GM12873 (cell line): Measurements from ENCODE around the gene GPR137.

Experiments used
- TF ChIP-seq, protein P1 (sequence below): IDR thresholded peaks from 2 replicates; pipeline ENCODE4 v1.5.1; 2012; ENCODE audit warnings: low read depth, mild to moderate bottlenecking, moderate library complexity, low read length, control low read depth; ENCODE audit not compliant: insufficient read depth; ENCODE audit errors: missing control alignments

The GPR137 gene

DNA sequence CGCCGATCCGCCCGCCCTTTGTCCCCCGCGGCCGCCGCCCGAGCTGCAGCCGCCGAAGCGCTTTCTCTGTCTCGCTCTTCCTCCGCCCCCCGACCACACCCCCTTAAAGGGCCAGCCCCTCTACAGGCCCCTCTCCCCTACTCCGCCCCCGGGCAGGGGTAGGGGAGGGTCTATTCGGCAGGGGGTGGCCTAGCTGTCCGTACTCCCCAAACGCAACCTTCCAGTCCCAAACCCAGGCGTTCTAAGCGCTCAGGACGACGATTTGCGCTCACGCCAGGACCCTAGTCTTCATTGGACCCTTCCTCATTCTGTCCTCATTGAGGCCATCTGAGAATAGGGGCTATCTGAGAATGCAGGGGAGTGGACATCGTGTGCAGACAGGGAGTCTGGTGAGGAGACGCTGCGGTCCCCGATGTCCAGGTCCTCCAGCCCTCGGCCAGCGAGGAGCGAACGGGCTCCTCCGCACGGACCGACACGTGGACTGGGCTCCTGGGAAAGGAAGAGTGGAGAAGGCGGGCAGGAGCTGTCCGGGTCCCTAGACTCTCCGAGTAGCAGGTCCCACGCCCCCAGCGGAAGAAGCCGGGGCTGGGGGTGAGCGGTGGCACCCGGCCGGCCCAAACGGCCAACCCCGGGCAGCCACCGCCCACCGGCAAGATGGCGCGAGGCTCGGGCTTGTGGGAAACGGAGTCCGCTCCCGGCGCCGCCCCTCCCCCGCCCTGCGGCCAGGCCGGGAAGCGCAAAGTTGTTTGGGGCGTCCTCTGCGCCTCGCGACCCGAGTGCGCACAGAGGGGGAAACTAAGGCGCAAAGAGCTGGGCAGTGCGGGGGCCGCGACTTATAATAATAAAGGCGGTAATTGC, 38.5 kb upstream of the GPR137 start, which contains the start of gene PPP1R14B:
TSS of gene PPP1R14B (minus strand) at position 73 of the 858 bp plus-strand sequence. CDS start 270 bp downstream, outside the sequence.
- TF ChIP-seq, protein P1, sequence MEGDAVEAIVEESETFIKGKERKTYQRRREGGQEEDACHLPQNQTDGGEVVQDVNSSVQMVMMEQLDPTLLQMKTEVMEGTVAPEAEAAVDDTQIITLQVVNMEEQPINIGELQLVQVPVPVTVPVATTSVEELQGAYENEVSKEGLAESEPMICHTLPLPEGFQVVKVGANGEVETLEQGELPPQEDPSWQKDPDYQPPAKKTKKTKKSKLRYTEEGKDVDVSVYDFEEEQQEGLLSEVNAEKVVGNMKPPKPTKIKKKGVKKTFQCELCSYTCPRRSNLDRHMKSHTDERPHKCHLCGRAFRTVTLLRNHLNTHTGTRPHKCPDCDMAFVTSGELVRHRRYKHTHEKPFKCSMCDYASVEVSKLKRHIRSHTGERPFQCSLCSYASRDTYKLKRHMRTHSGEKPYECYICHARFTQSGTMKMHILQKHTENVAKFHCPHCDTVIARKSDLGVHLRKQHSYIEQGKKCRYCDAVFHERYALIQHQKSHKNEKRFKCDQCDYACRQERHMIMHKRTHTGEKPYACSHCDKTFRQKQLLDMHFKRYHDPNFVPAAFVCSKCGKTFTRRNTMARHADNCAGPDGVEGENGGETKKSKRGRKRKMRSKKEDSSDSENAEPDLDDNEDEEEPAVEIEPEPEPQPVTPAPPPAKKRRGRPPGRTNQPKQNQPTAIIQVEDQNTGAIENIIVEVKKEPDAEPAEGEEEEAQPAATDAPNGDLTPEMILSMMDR = peak; percentile 11

DNA sequence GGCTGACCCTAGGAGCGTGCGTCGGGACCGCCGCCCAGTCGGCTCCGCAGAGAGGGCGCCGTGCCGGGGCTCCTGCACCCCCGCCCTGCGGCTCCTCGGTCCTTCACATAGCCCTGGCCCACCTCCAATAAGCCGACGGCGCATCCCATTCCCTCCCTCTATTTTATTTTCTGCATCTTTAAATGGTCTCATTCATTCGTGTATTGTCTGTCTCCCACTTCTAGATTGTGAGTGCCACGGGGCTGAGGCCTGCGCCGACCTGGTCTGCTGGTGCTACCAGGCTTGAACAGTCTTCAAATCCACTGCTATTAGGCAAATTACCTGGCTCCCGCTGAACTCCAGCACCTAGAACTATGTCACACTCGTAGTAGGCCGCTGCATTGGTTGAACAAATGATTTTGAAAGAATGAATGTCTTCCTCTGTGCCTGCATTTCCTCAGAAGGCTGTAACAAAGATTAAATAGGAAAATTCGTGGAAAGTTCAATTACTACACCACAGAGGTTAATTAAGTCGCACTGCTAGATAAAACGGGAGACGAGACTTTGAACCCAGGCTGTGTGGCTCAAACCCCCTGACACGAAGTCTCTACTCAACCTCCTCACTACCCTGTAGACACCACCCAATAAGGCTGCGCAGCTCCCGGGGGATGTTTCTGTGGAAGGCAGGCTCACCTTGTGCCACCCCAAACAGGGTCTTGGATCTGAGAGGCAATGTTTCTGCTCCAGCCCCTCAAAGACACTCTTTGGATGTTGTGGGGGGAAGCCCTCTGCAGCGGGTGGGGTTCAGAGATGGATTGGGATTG, 37.7 kb upstream of the GPR137 start:
- TF ChIP-seq, protein P1 = no peak

DNA sequence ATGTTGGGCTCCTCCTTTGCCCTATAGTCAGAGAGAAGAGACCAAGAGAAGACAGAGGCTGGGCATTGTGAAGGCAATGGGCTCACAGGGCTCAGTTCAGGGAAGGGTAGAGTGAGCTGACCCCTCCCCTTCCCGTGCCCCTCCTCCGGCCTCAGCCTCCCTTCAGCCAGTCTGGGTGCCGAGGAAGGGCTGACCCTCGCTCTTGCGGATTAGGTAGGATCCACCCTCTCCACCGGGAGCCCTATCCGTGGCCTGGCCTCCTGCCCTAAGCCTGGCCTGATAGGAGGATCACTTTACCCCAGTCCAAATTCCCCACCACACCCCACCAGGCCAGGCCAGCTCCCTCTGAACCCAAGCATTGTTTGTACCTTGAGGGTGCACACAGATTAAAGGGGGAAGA, 37.1 kb upstream of the GPR137 start:
- TF ChIP-seq, protein P1 = no peak

DNA sequence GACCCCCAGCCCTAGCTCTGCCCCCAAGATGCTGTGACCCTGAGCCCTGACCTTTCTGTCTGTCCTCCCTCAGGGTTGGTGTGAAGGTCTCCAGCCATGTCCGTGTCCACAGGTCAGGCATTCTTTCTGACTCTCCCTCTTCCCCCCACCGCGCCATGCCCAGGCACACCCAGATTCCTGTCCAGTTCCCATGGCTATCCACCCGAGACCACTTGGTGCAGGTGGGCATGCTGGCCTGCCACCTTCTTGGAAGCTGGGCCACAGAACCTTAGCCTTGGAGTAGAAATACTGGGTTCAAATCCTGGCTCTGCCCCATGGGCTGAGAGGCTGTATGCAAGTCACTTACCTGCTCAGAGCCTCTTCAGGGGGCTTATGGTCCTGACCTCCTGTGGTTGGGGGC, 36.6 kb upstream of the GPR137 start:
- TF ChIP-seq, protein P1 = no peak

DNA sequence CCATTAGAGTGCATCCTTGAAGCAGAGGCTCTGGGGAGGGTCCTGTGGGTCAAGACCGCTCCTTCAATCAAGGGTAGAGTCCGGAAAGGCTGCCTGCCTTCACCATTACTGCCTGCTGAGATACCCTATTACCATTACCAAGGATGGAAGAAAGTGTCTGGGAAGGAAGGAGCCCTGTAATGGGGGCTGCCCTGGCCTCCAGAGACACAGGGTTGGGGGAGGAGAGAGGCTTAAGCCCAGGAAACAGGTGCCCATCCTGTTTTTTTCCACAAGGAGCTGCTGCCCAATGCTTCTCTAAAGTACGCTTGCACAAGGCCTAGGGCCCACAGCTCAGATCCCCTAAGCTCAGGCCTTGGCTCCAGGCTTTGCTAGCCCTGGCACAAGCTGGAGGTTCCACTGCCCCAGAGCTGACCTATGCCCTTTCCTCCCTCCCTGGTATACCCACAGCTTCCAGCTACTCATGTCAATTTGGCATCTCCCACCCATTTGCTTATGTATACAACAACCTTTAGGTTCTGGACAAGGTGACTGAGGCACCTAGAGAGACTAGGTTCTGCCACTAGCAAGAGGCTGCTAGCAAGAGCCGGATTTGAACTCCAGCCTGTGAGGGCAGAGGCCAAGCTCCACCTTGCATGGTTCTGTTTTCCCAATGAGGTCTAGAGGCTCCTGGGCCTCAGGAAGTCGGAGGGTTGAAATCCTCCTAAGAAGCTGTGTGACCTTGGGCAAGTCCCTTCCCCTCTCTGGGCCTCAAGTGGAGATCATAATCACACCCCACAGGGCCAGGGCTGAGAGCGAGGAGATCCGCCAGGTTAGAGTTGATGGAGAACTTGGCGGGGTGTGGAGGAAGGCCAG, 35.9 kb upstream of the GPR137 start:
- TF ChIP-seq, protein P1 = no peak

DNA sequence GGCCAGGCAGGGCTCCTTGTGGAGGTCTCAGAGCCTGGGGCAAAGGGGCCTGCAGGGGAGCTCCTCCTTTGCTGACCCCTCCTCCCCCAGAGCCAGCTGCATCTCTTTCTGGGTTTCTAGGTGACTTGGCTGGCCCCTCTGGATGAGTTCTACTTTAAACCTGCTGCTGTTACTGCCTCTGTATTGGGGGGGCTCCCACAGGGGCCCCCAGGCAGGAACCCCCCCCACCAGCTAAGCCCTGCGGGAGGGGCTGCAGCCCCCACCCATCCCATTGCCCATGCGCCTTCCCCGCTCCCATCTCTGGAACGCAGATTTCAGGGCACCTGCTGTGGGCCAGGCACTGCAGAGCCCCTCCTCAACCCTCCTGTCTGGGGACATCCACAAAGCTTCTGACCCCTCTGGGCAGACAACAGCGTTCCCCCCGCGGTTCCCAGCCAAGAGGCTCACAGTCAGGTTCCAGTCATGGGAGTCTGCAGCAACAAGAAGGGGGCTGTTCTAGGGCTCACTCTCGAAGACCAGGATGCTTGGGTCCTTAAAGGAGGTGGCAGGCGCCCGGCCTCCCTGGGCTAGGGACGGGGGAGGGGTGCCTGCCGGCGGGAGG, 35.1 kb upstream of the GPR137 start:
- TF ChIP-seq, protein P1 = no peak
